H9 (cell line): Measurements from ENCODE around the gene COPRS. TPM values are rescaled to one million over a fixed set of nuclear protein-coding genes. Genes with fewer than 3 reads are reported as not detected.

Experiments
- DNase-seq: peaks from one replicate; pipeline ENCODE4 v3.0.0-alpha.2; 2017
- H2AFZ ChIP-seq: one replicate; pipeline ENCODE4 v1.6.1; 2013; ENCODE audit warnings: mild to moderate bottlenecking, low read length, control low read depth, moderate library complexity
- H2AK5ac ChIP-seq: 2 replicates; pipeline ENCODE4 v1.6.1; 2013; ENCODE audit warnings: low read length, control low read depth, mixed read lengths; ENCODE audit not compliant: insufficient read length
- H2BK120ac ChIP-seq: one replicate; pipeline ENCODE4 v1.6.1; 2013; ENCODE audit warnings: low read depth, mild to moderate bottlenecking, low read length, control low read depth, inconsistent platforms; ENCODE audit not compliant: poor library complexity, severe bottlenecking
- H2BK12ac ChIP-seq: 2 replicates; pipeline ENCODE4 v1.6.1; 2013; ENCODE audit warnings: low read length, control low read depth, mixed read lengths, low read depth; ENCODE audit not compliant: insufficient read length
- H2BK15ac ChIP-seq: 2 replicates; pipeline ENCODE4 v1.6.1; 2013; ENCODE audit warnings: low read depth, low read length, control low read depth
- H2BK20ac ChIP-seq: one replicate; pipeline ENCODE4 v1.6.1; 2013; ENCODE audit warnings: low read depth, mild to moderate bottlenecking, low read length, control low read depth, inconsistent platforms; ENCODE audit not compliant: poor library complexity, severe bottlenecking
- H2BK5ac ChIP-seq: 2 replicates; pipeline ENCODE4 v1.6.1; 2013; ENCODE audit warnings: low read length, control low read depth, mixed read lengths; ENCODE audit not compliant: insufficient read length
- H3K14ac ChIP-seq: 2 replicates; pipeline ENCODE4 v1.6.1; 2013; ENCODE audit warnings: low read length, control low read depth; ENCODE audit not compliant: insufficient read depth
- H3K18ac ChIP-seq: 2 replicates; pipeline ENCODE4 v1.6.1; 2013; ENCODE audit warnings: low read depth, mild to moderate bottlenecking, mixed read lengths, low read length, control low read depth; ENCODE audit not compliant: insufficient read length
- H3K23ac ChIP-seq: 2 replicates; pipeline ENCODE4 v1.6.1; 2013; ENCODE audit warnings: low read length, control low read depth, mixed read lengths, low read depth; ENCODE audit not compliant: insufficient read length
- H3K23me2 ChIP-seq: 2 replicates; pipeline ENCODE4 v1.6.1; 2013; ENCODE audit warnings: low read depth, mild to moderate bottlenecking, mixed read lengths, low read length, control low read depth; ENCODE audit not compliant: insufficient read length, poor library complexity, severe bottlenecking
- H3K27ac ChIP-seq: 2 replicates; pipeline ENCODE4 v1.5.1; 2013; ENCODE audit warnings: low read length, control low read depth, mixed read lengths, low read depth; ENCODE audit not compliant: insufficient read length
- H3K27me3 ChIP-seq: 2 replicates; pipeline ENCODE4 v1.6.1; 2013; ENCODE audit warnings: low read length, control low read depth, inconsistent platforms; ENCODE audit not compliant: insufficient read depth
- H3K4ac ChIP-seq: 2 replicates; pipeline ENCODE4 v1.6.1; 2013; ENCODE audit warnings: low read depth, mild to moderate bottlenecking, control low read depth, inconsistent platforms, low read length, moderate library complexity
- H3K4me1 ChIP-seq: 2 replicates; pipeline ENCODE4 v1.6.1; 2013; ENCODE audit warnings: low read length, control low read depth, inconsistent platforms; ENCODE audit not compliant: insufficient read depth
- H3K4me2 ChIP-seq: 2 replicates; pipeline ENCODE4 v1.6.1; 2013; ENCODE audit warnings: low read length, control low read depth, mixed read lengths; ENCODE audit not compliant: insufficient read length, insufficient read depth
- H3K56ac ChIP-seq: 2 replicates; pipeline ENCODE4 v1.6.1; 2013; ENCODE audit warnings: low read depth, mild to moderate bottlenecking, mixed read lengths, low read length, control low read depth; ENCODE audit not compliant: insufficient read length
- H3K79me1 ChIP-seq: 2 replicates; pipeline ENCODE4 v1.6.1; 2013; ENCODE audit warnings: low read depth, mild to moderate bottlenecking, moderate library complexity, low read length, control low read depth, inconsistent platforms; ENCODE audit not compliant: insufficient read depth, poor library complexity, severe bottlenecking
- H3K79me2 ChIP-seq: 2 replicates; pipeline ENCODE4 v1.6.1; 2013; ENCODE audit warnings: low read length, control low read depth, inconsistent platforms; ENCODE audit not compliant: insufficient read depth
- H3K9ac ChIP-seq: 2 replicates; pipeline ENCODE4 v1.6.1; 2013; ENCODE audit warnings: low read length, control low read depth, mixed read lengths; ENCODE audit not compliant: insufficient read length; ENCODE audit errors: extremely low read depth
- H3K9me3 ChIP-seq: one replicate; pipeline ENCODE4 v1.6.1; 2013; ENCODE audit warnings: low read depth, low read length, inconsistent platforms; ENCODE audit not compliant: control insufficient read depth
- H3T11ph ChIP-seq: one replicate; pipeline ENCODE4 v1.6.1; 2013; ENCODE audit warnings: mild to moderate bottlenecking, low read length, control low read depth, inconsistent platforms
- H4K20me1 ChIP-seq: one replicate; pipeline ENCODE4 v1.6.1; 2013; ENCODE audit not compliant: control insufficient read depth, insufficient read length, insufficient read depth
- H4K5ac ChIP-seq: 2 replicates; pipeline ENCODE4 v1.6.1; 2013; ENCODE audit warnings: low read depth, mild to moderate bottlenecking, mixed read lengths, low read length, control low read depth; ENCODE audit not compliant: insufficient read length
- H4K8ac ChIP-seq: replicated peaks from 2 replicates; pipeline ENCODE4 v1.6.1; 2013; ENCODE audit warnings: low read length, control low read depth, mixed read lengths, low read depth; ENCODE audit not compliant: insufficient read length
- H4K91ac ChIP-seq: 2 replicates; pipeline ENCODE4 v1.6.1; 2013; ENCODE audit warnings: low read depth, mild to moderate bottlenecking, moderate library complexity, mixed read lengths, low read length, control low read depth; ENCODE audit not compliant: insufficient read length
- H3K27ac Mint-ChIP-seq, 3 experiments: 2 replicates in 2 of 3; 3 replicates in 1 of 3; pipeline ENCODE4 v1.8.0; 2020 to 2021; ENCODE audit warnings: mixed read lengths in 3 of 3, mild to moderate bottlenecking in 1 of 3, moderate library complexity in 1 of 3
- H3K27me3 Mint-ChIP-seq: 2 replicates; pipeline ENCODE4 v1.8.0; 2021; ENCODE audit warnings: low read depth, mild to moderate bottlenecking, moderate library complexity, mixed read lengths
- H3K36me3 Mint-ChIP-seq, 3 experiments: 2 replicates in 2 of 3; 3 replicates in 1 of 3; pipeline ENCODE4 v1.8.0; 2020 to 2021; ENCODE audit warnings: low read depth in 3 of 3, mixed read lengths in 3 of 3; ENCODE audit not compliant: insufficient read depth in 1 of 3
- H3K4me1 Mint-ChIP-seq, 2 experiments: 2 replicates each; pipeline ENCODE4 v1.8.0; 2020; ENCODE audit warnings: mixed read lengths in 2 of 2
- H3K4me3 Mint-ChIP-seq, 2 experiments: 2 replicates in 1 of 2; 3 replicates in 1 of 2; pipeline ENCODE4 v1.8.0; 2020 to 2021; ENCODE audit warnings: mild to moderate bottlenecking in 2 of 2, mixed read lengths in 2 of 2, moderate library complexity in 1 of 2
- H3K9me3 Mint-ChIP-seq, 2 experiments: 2 replicates in 1 of 2; 3 replicates in 1 of 2; pipeline ENCODE4 v1.8.0; 2020; ENCODE audit warnings: mild to moderate bottlenecking in 2 of 2, mixed read lengths in 2 of 2, moderate library complexity in 1 of 2
- CTCF ChIP-seq: fragments of 200-600 bp; sonication (generic); conservative IDR thresholded peaks from 3 replicates; pipeline ENCODE4 v1.8.0; 2021; ENCODE audit warnings: antibody characterized with exemption, mild to moderate bottlenecking
- WGBS: extraction: QIAGEN DNeasy Blood & Tissue Kit; methylation state at CpG from one replicate; pipeline ENCODE4 v1.1.7; 2013; ENCODE audit warnings: missing lambda C conversion rate, low lambda C conversion rate, mixed read lengths; ENCODE audit not compliant: insufficient read length; ENCODE audit errors: extremely low coverage; 5-methylcytosine and 5-hydroxymethylcytosine counted together
- total RNA-seq: library from RNA; stranded (reverse); gene quantifications from 2 replicates; pipeline ENCODE4 v1.2.1, GENCODE V29; 2021

Gene COPRS
- total RNA-seq, 1 experiment from 2014 or later: 43.8 TPM

- Histone ChIP-seq H3K9ac (no peak overlapping the region), H2BK12ac (no peak overlapping the region), H3K27ac (no peak overlapping the region), H3K4ac (no peak overlapping the region), H2BK120ac (no peak overlapping the region), H4K8ac (no peak overlapping the region), H4K5ac (no peak overlapping the region), H3K14ac (no peak overlapping the region), H3K23ac (no peak overlapping the region), H3K56ac (no peak overlapping the region), H4K20me1 (no peaks in the 10 kb centered on the region), H3K4me1 (no peaks in the 10 kb centered on the region), H3K18ac (no peak overlapping the region), H3T11ph (no peak overlapping the region), H3K23me2 (no peaks in the 10 kb centered on the region), H2AFZ (no peak overlapping the region), H3K4me2 (no peak overlapping the region), H2AK5ac (no peak overlapping the region), H3K9me3 (no peaks in the 10 kb centered on the region), H2BK15ac (no peak overlapping the region), H3K79me2 (no peaks in the 10 kb centered on the region), H3K27me3 (no peaks in the 10 kb centered on the region), H3K79me1 (no peaks in the 10 kb centered on the region), H2BK20ac (no peak overlapping the region), H2BK5ac (no peak overlapping the region), H4K91ac (no peak overlapping the region)
- Mint-ChIP-seq H3K4me3 (no peak overlapping the region), H3K27ac (0 out of 7 replicates have a peak overlapping the region, but pooled peaks of 1 of the 3 experiments have one; percentile 27), H3K27me3 (no peaks in the 10 kb centered on the region), H3K36me3 (peaks cover 37 to 92% (median 68%) of the 10 kb centered on the region in 3 experiments; a peak in 6 of 7 replicates), H3K4me1 (no peaks in the 10 kb centered on the region), H3K9me3 (no peaks in the 10 kb centered on the region)
- no peak for DNase-seq
- WGBS: no CpG with 5 or more reads among the region's 8 CpGs
- TF ChIP-seq CTCF: no peak
Observed at GRCh38 chr17:31880311-31880710, 21.3 kb upstream of the COPRS start.
